Fibroblast of upper back skin (primary cell): ENCODE measurements around the gene LAX1.
A peak's percentile ranks its signal among the peaks of the same experiment; 100 is the strongest.
"Not testable (repeated sequence)": the region's sequence is repeated elsewhere in the genome, so short reads cannot be mapped to it uniquely, and the experiment has no call there.

ENCODE experiments used
- DNase-seq: peaks from one replicate; pipeline ENCODE4 v3.0.0-alpha.2; 2013

The LAX1 gene

GRCh38 chr1:203765029-203765837 lies at the start of gene LAX1:
LAX1 (plus strand) TSS chr1:203765183; CDS start chr1:203765566, 383 bp downstream.
- DNase-seq: no peak

DNA sequence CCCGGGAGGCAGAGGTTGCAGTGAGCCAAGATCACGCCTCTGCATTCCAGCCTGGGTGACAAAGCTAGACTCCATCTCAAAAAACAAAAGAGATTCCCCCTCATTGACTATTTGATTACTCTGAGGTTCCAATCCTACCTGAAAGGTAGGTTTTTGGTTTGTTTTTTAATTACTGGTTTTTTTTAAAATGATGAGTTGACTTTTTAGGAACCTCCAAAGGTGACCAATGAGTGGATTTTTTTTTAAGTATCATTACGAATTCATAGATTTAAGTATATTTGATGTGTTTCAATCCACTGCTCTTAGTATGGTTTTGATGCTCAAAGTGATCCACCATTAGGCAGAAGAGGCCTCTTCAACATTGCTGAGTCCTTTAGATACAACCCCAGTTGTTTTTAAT lies 47.9 kb upstream of the LAX1 start:
- no peak for DNase-seq

GRCh38 chr1:203720242-203720641 lies 44.7 kb upstream of the LAX1 start:
- no peak for DNase-seq

DNA sequence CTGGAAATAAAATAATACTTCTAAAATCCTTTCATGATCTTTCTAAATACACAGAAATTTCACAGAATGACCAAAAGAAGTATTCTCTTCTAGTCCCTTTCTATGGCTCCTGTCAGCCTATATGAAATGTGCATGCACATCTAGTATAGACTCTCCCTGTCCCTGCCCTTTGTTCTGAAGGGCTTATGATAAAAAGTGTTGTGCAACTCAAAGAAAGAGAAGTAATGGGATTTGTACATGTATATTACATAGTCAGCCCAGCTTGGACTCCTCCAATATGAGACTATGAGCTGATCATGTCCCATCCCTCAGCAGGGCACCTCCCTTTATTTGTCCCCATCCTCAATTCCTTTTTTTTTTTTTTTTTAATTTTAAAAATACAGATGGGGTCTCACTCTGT lies 42.1 kb upstream of the LAX1 start:
- no peak for DNase-seq

GRCh38 chr1:203726417-203726867 lies 38.5 kb upstream of the LAX1 start:
- no peak for DNase-seq

DNA sequence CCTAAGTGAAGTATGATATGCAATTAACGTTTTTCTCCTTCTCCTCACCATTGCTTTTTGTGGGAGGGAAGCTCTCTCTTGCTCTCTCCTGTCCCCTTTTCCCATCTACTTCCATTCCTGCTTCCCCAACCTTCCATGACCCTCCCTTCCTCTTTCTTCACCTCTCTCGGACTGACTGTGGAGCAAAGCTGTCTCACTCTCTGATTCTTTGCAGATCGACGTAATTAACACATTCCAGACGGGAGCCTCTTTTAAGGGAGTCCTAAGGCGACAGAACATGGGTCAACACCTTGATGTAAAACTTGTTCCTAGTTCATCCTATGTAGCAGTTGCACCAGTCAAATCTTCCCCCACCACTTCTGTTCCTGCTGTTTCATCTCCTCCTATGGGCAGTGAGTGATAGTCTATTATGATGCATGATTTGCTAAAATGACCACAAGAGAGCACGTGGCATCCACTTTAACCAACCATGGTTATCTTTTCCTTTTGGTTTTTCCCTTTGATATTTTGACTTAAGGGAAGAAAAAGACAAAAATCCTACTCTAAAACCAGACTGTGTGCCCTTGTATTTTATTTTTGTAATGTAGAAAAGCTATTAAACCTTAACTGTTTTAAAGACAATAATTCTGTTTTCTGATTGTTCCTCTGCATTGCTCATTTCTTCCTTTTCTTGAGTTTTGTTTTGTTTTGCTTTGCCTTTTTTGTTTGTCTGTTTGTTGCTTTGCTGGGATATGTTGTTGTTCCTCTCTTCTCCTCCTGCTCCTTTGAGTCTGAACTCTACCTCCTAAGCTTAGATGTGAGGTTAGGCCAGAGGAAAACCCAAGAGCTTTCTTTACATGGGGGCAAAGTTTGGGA lies 31.7 kb upstream of the LAX1 start:
- DNase-seq: no peak

DNA sequence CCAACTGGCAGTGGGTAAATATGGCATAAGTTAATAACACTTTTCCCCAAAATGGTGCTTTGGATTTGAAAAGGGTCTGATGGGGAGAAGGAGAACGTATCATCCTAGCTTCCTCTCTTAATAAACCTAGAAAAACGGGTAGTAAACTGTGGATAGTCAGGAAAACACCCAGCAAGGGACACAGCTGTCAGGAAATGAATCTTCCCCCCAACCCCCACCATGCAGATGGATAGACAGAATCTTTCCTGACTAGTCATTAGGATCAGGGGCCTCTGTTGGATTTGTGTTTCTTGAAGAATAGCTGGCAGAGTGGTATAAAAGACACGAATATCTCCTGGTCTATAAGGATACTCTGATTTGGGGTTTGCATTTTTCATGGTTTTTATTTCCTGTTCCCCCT lies 22.5 kb upstream of the LAX1 start:
- peak; percentile 21 for DNase-seq

DNA sequence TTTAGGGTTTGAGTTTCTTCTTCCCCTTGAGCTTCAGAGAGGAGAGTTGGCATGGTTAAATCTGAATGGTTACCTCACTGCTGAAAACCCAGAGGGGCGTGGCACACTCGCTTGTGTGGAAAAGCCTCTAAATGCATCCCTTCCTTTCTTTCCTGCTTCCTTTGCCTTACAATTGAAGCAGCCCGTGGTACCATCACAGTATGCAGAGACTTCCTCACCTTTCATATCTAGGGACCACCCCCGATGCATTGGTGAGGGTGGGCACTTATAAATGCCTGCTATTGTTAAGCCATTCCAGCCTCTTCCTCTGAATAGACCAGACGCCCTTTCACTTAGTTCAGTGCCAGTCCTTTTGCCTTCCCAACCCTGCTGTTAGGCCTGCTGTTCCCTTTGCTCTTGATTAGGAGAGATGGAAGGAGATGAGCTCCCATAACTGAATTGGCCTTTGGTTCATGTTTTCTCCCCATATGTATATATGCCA lies 21.9 kb upstream of the LAX1 start:
- DNase-seq: no peak

DNA sequence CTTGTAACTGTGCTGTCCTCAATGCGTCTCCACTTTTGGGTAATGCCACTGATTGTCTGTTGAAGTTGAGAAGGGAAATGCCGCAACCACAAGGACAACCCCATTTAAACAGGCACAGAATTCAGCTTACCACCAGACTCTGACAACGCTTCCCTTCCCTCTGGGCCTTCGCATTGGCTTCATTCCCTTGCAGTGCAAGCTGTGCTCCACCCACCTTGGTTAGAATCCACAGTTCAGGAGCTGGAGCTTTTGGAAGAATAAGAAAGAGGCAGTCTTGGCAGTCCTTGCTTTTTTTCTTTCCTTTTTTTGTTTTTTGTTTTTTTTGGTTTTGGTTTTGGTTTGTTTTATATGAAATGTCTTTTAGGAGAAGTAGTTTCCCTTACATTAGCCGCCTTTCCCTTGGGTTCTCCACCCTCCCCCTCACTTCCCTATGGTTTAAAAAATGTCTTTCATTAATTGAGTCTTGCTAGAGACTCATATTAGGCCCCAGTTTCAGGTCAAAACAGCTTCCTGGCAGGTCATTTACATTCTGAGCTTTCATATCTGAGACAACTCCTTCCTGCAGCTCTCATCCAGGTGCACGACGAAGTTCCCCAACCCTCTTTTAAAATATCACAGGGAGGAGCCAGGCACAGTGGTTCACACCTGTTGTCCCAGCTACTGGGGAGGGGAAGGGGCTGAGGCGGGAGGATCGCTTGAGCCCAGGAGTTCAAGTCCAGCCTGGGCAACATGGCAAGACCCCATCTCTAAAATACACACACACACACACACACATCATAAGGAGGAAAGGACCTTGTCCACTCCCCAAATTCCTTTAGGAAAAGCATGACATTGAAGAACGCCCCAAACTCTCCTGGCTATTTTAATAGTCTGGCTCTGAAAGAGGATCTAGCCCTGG lies 20.7 kb upstream of the LAX1 start:
- DNase-seq: peak; percentile 39

- no peak for DNase-seq
Measured at GRCh38 chr1:203746281-203746680, 18.7 kb upstream of the LAX1 start.

DNA sequence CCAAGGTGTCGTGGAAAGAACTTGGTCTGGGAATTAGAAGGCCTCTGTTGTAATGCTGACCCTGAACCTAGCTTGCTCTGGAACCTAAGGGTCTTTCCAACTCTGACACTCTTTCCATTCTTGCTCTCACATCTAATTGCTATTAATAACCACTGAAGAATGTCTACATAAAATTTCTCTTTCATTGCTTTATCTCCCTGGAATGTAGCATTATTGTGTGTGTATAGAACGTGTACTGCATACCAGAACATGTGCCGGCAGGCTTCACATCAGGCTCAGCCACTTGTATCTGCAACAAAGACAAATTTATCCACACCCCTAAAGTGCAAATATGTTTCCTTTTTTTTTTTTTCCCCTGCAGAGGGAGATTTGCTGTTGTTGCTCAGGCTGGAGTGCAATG lies 13.9 kb upstream of the LAX1 start:
- DNase-seq: peak; percentile 76

- DNase-seq: not testable (repeated sequence)
Measured at GRCh38 chr1:203751618-203752361, 13.2 kb upstream of the LAX1 start.

DNA sequence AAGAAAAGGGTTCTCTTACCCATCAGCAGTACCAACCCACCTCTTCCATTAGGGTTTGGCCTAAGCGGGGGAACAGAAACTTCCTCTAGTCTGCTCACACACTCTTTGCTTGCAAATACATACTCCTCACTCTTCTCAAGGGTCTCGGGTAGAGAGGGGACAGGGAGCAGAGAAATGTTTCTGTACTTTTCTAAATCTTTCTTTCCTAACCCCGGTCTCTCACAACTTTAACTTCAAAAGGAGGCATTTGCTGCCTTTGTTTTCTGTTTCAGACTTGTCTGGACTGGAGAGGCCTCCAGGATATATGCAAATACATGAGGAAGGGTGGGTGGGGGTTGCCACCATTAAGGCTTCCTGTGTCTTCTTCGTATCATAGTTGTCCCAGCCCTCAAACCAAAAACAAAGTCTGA lies 10.5 kb upstream of the LAX1 start:
- no peak for DNase-seq

GRCh38 chr1:203756036-203756435 lies 8.9 kb upstream of the LAX1 start:
- no peak for DNase-seq

DNA sequence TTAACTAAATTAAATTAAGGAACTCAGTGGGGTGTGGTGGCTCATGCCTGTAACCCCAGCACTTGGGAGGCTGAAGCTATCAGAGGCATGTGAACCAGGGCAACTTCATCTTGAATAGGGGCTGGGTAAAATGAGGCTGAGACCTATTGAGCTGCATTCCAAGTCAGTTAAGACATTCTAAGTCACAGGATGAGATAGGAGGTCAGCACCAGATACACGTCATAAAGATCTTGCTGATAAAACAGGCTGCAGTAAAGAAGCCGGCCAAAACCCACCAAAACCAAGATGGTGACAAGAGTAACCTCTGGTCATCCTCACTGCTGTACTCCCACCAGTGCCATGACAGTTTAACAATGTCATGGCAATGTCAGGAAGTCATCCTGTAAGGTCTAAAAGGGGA lies 6.2 kb upstream of the LAX1 start:
- DNase-seq: not testable (repeated sequence)

- DNase-seq: no peak
Measured at GRCh38 chr1:203760506-203760905, 4.5 kb upstream of the LAX1 start.

- not testable (repeated sequence) for DNase-seq
Measured at GRCh38 chr1:203761958-203762357, 3.0 kb upstream of the LAX1 start.

DNA sequence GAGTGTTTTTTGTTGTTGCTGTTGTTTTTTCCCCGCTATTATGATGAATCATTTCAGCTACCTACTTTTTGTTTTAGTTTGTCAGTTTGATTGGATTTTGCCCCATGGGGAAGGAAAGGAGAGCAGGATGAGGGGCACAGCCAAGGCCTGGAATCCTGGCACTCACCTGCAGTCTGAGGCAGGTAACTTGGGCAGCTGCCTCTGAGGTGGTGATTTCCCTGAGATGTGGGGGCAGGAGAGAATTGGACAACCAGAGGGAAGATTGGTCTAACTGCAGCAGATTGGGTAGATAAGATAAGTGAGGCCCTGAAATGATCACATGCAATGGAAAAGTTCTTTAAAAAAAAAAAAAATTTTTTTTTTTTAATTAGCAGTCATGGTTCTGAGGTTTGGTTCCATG lies 1.5 kb upstream of the LAX1 start:
- DNase-seq: no peak

GRCh38 chr1:203764105-203765028 lies 616 bp upstream of the LAX1 start:
- no peak for DNase-seq

- no peak for DNase-seq
Measured at GRCh38 chr1:203768256-203768655, 3.3 kb downstream of the LAX1 start.
